Astrocyte (in vitro differentiated cells and primary cell): ENCODE results near the gene EYS. TPM values are rescaled to one million over a fixed set of nuclear protein-coding genes. Genes with fewer than 3 reads are reported as not detected.
"Not testable (repeated sequence)": the region's sequence is repeated elsewhere in the genome, so short reads cannot be mapped to it uniquely, and the experiment has no call there.

ENCODE experiments used
- DNase-seq: peaks from one replicate; pipeline ENCODE4 v3.0.0-alpha.2; 2010; ENCODE audit warnings: low read depth
- FAIRE-seq: peaks from 2 replicates; lab custom pipeline; 2011; peaks lifted over from hg19 to GRCh38; lab: Jason Lieb, UNC
- H2AFZ ChIP-seq: 2 replicates; pipeline ENCODE4 v1.6.0; 2012; ENCODE audit warnings: low read depth, low read length, inconsistent platforms
- H3K27ac ChIP-seq: 2 replicates; pipeline ENCODE4 v1.5.1; 2011; ENCODE audit warnings: low read depth, low read length, inconsistent platforms
- H3K27me3 ChIP-seq: 2 replicates; pipeline ENCODE4 v1.6.0; 2011; ENCODE audit warnings: low read length, inconsistent platforms; ENCODE audit not compliant: insufficient read depth
- H3K36me3 ChIP-seq: 2 replicates; pipeline ENCODE4 v1.5.1; 2011; ENCODE audit warnings: low read length, inconsistent platforms; ENCODE audit not compliant: insufficient read depth
- H3K4me1 ChIP-seq: 2 replicates; pipeline ENCODE4 v1.5.1; 2011; ENCODE audit warnings: low read length, inconsistent platforms; ENCODE audit not compliant: insufficient read depth
- H3K4me2 ChIP-seq: 2 replicates; pipeline ENCODE4 v1.6.0; 2012; ENCODE audit warnings: low read length, inconsistent platforms
- H3K4me3 ChIP-seq: 2 replicates; pipeline ENCODE4 v1.5.1; 2011; ENCODE audit warnings: low read depth, mild to moderate bottlenecking, low read length, inconsistent platforms; ENCODE audit not compliant: insufficient read depth
- H3K79me2 ChIP-seq: 2 replicates; pipeline ENCODE4 v1.6.0; 2012; ENCODE audit warnings: mild to moderate bottlenecking, low read length, inconsistent platforms; ENCODE audit not compliant: insufficient read depth
- H3K9ac ChIP-seq: 2 replicates; pipeline ENCODE4 v1.6.0; 2012; ENCODE audit warnings: mild to moderate bottlenecking, low read length, inconsistent platforms
- H3K9me3 ChIP-seq: 2 replicates; pipeline ENCODE4 v1.5.1; 2012; ENCODE audit warnings: low read depth, mild to moderate bottlenecking, low read length, inconsistent platforms; ENCODE audit not compliant: insufficient read depth
- H4K20me1 ChIP-seq: 2 replicates; pipeline ENCODE4 v1.6.0; 2012; ENCODE audit warnings: low read length, inconsistent platforms; ENCODE audit not compliant: insufficient read depth
- H3K27ac Mint-ChIP-seq: one replicate; pipeline ENCODE4 v1.8.0; 2021; ENCODE audit warnings: mild to moderate bottlenecking, mixed read lengths; ENCODE audit not compliant: unreplicated experiment
- H3K27me3 Mint-ChIP-seq: one replicate; pipeline ENCODE4 v1.8.0; 2021; ENCODE audit warnings: low read depth, mixed read lengths; ENCODE audit not compliant: unreplicated experiment
- H3K36me3 Mint-ChIP-seq: one replicate; pipeline ENCODE4 v1.8.0; 2021; ENCODE audit warnings: low read depth, mixed read lengths; ENCODE audit not compliant: unreplicated experiment
- H3K4me1 Mint-ChIP-seq: one replicate; pipeline ENCODE4 v1.8.0; 2021; ENCODE audit warnings: low read depth, mixed read lengths; ENCODE audit not compliant: unreplicated experiment
- H3K4me3 Mint-ChIP-seq: one replicate; pipeline ENCODE4 v1.8.0; 2021; ENCODE audit warnings: mild to moderate bottlenecking, moderate library complexity, mixed read lengths; ENCODE audit not compliant: unreplicated experiment
- H3K9me3 Mint-ChIP-seq: one replicate; pipeline ENCODE4 v1.8.0; 2021; ENCODE audit warnings: mild to moderate bottlenecking, mixed read lengths; ENCODE audit not compliant: unreplicated experiment
- EZH2 ChIP-seq: IDR thresholded peaks from 2 replicates; pipeline ENCODE4 v1.6.1; 2012; ENCODE audit warnings: mild to moderate bottlenecking, low read length, inconsistent platforms; ENCODE audit not compliant: insufficient read depth
- total RNA-seq: library from RNA; stranded (reverse); gene quantifications from 2 replicates; pipeline ENCODE4 v1.2.1, GENCODE V29; 2021
- TF ChIP-seq, protein P1 (sequence below): IDR thresholded peaks from 2 replicates; pipeline ENCODE4 v1.5.1; 2011; ENCODE audit warnings: low read depth, mild to moderate bottlenecking, inconsistent platforms, low read length, moderate library complexity; ENCODE audit not compliant: insufficient read depth

EYS gene
- total RNA-seq, 1 donor from 2014 or later: 0.16 TPM

DNA sequence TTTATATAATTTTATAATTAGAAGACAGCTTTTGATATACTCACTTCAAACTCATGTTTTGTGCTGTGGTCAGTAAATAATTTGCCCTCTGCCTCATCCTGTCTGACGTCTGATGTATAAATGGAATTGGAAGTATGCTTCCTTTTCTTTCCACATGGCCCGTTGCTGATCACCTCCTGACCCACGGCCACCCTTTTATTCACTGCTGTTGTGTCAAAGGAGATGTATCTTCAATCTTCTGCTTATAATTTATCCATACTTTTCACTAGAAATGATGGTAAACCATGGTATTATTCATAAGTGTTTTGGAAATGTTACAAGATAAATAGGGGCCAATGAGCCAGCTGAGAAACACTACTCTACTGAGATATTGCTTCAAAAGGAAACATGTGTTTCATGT lies 1229.6 kb downstream of the EYS start:
- Histone ChIP-seq H3K4me1 (no peaks in the 10 kb centered on the region), H3K9me3 (no peaks in the 10 kb centered on the region), H3K9ac (no peak overlapping the region), H2AFZ (no peak overlapping the region), H3K27me3 (no peaks in the 10 kb centered on the region), H4K20me1 (no peaks in the 10 kb centered on the region), H3K79me2 (no peaks in the 10 kb centered on the region), H3K4me2 (no peak overlapping the region), H3K27ac (no peak overlapping the region), H3K36me3 (no peaks in the 10 kb centered on the region), H3K4me3 (no peak overlapping the region)
- Mint-ChIP-seq H3K27me3 (no peaks in the 10 kb centered on the region), H3K9me3 (no peaks in the 10 kb centered on the region), H3K36me3 (no peaks in the 10 kb centered on the region), H3K4me1 (peaks cover 7% of the 10 kb centered on the region), H3K27ac (no peak overlapping the region), H3K4me3 (no peak overlapping the region)
- TF ChIP-seq, protein P1, sequence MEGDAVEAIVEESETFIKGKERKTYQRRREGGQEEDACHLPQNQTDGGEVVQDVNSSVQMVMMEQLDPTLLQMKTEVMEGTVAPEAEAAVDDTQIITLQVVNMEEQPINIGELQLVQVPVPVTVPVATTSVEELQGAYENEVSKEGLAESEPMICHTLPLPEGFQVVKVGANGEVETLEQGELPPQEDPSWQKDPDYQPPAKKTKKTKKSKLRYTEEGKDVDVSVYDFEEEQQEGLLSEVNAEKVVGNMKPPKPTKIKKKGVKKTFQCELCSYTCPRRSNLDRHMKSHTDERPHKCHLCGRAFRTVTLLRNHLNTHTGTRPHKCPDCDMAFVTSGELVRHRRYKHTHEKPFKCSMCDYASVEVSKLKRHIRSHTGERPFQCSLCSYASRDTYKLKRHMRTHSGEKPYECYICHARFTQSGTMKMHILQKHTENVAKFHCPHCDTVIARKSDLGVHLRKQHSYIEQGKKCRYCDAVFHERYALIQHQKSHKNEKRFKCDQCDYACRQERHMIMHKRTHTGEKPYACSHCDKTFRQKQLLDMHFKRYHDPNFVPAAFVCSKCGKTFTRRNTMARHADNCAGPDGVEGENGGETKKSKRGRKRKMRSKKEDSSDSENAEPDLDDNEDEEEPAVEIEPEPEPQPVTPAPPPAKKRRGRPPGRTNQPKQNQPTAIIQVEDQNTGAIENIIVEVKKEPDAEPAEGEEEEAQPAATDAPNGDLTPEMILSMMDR: no peak
- TF ChIP-seq EZH2: no peak
- FAIRE-seq (no peak), DNase-seq (peak; percentile 5)

DNA sequence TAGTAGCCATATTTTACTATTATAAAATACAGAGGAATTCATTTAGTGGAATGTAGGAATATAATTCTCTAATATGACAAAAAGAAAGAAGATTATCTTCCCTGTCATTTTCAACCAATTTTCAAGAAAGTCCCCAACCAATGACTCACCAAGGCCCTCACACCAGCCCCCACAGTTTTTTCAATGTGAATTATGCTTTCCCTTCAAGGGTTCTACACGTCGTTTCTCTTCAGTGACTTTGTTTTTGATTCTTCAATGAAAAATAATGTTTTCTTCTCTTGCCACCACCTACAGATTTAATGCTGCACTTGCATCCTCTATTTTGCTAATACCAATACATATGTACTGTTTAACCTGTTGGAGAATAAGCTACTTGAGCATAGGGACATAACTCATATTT lies 1230.1 kb downstream of the EYS start:
- Mint-ChIP-seq H3K36me3 (no peaks in the 10 kb centered on the region), H3K27me3 (no peaks in the 10 kb centered on the region), H3K9me3 (no peaks in the 10 kb centered on the region), H3K4me3 (no peak overlapping the region), H3K27ac (peak overlapping the region; percentile 16), H3K4me1 (peaks cover 7% of the 10 kb centered on the region)
- DNase-seq: no peak
- no peak overlapping the region for H3K4me2 ChIP-seq
- H4K20me1 ChIP-seq: no peaks in the 10 kb centered on the region
- FAIRE-seq: no peak
- H3K27me3 ChIP-seq: no peaks in the 10 kb centered on the region
- no peaks in the 10 kb centered on the region for H3K9me3 ChIP-seq
- H3K79me2 ChIP-seq: no peaks in the 10 kb centered on the region
- H3K36me3 ChIP-seq: no peaks in the 10 kb centered on the region
- no peak for TF ChIP-seq EZH2
- TF ChIP-seq, protein P1: no peak
- H3K4me1 ChIP-seq: no peaks in the 10 kb centered on the region
- H3K9ac ChIP-seq: no peak overlapping the region
- H2AFZ ChIP-seq: no peak overlapping the region
- H3K27ac ChIP-seq: no peak overlapping the region
- no peak overlapping the region for H3K4me3 ChIP-seq

DNA sequence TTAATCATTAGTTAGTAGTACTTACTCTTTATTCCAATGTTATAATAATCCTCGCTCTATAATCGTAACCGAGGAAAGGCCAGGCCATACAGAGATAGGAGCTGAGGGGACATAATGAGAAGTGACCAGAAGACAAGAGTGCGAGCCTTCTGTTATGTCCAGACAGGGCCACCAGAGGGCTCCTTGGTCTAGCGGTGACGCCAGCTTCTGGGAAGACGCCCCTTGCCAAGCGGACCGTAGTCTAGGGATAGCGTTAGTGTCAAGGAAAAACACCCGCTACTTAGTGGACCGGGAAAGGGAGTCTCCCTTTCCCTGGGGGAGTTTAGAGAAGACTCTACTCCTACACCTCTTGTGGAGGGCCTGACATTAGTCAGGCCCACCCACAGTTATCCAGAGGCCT lies 1237.6 kb downstream of the EYS start:
- H3K27ac ChIP-seq, H3K9me3 Mint-ChIP-seq, H3K4me2 ChIP-seq, H3K4me3 ChIP-seq, FAIRE-seq, DNase-seq, H3K4me1 Mint-ChIP-seq, H3K79me2 ChIP-seq, H3K36me3 Mint-ChIP-seq, H3K27me3 ChIP-seq, H3K4me1 ChIP-seq, H3K4me3 Mint-ChIP-seq, H4K20me1 ChIP-seq, H3K36me3 ChIP-seq, H3K9ac ChIP-seq, H2AFZ ChIP-seq, H3K27ac Mint-ChIP-seq, H3K9me3 ChIP-seq, H3K27me3 Mint-ChIP-seq: not testable (repeated sequence)
